Measurements from ENCODE around the gene ACSF2. TPM values are rescaled to one million over a fixed set of nuclear protein-coding genes. Genes with fewer than 3 reads are reported as not detected.
A peak's percentile ranks its signal among the peaks of the same experiment; 100 is the strongest.

Gene ACSF2
- total RNA-seq, 1 donor from 2014 or later, result 34.5 TPM

DNA sequence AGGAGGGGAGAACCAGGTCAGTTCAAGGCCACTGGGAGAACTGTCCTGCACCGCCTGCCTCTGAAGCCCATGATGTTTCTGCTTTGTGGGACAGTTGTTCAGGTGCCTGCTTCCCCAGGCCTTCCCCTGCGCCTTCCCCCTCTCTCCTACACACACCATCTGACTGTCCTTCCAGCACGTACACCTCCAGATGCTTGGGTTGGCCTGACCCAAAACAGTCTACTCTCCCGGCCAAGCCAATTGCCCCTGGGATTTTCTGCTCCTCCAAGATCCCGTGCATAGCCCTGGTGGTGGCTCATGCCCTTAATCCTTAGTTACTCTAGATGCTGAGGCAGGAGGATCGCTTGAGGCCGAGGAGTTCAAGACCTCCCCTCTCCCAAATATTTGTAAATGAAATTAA is 52.0 kb downstream of the ACSF2 start:
- peak overlapping the region; percentile 94 for H3K27ac Mint-ChIP-seq (ENCODE audit: unreplicated experiment)
- DNase-seq (ENCODE audit: low read depth, low spot score), result no peak
- no peaks in the 10 kb centered on the region for H3K9me3 Mint-ChIP-seq
- peaks cover 23% of the 10 kb centered on the region for H3K4me1 Mint-ChIP-seq
- H3K4me3 Mint-ChIP-seq, result peak overlapping the region; percentile 83
- H3K36me3 Mint-ChIP-seq (ENCODE audit: low read depth), result no peaks in the 10 kb centered on the region
- TF ChIP-seq, protein P1, sequence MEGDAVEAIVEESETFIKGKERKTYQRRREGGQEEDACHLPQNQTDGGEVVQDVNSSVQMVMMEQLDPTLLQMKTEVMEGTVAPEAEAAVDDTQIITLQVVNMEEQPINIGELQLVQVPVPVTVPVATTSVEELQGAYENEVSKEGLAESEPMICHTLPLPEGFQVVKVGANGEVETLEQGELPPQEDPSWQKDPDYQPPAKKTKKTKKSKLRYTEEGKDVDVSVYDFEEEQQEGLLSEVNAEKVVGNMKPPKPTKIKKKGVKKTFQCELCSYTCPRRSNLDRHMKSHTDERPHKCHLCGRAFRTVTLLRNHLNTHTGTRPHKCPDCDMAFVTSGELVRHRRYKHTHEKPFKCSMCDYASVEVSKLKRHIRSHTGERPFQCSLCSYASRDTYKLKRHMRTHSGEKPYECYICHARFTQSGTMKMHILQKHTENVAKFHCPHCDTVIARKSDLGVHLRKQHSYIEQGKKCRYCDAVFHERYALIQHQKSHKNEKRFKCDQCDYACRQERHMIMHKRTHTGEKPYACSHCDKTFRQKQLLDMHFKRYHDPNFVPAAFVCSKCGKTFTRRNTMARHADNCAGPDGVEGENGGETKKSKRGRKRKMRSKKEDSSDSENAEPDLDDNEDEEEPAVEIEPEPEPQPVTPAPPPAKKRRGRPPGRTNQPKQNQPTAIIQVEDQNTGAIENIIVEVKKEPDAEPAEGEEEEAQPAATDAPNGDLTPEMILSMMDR (conservative IDR thresholded peaks at IDR 0.05), result no peak
- H3K27me3 Mint-ChIP-seq (ENCODE audit: low read depth), result peaks cover 5% of the 10 kb centered on the region

GRCh38 chr17:50478391-50479381 is 52.7 kb downstream of the ACSF2 start, which contains the start of gene RSAD1:
Gene RSAD1 (plus strand): TSS chr17:50478860. CDS start chr17:50478885, 25 bp downstream.
- Mint-ChIP-seq H3K9me3 (no peaks in the 10 kb centered on the region), H3K27ac (ENCODE audit: unreplicated experiment) (peak within 1 kb of the TSS; percentile 94), H3K36me3 (ENCODE audit: low read depth) (no peaks in the 10 kb centered on the region), H3K27me3 (ENCODE audit: low read depth) (peaks cover 5% of the 10 kb centered on the region), H3K4me3 (peak within 1 kb of the TSS; percentile 93), H3K4me1 (peaks cover 23% of the 10 kb centered on the region)
- TF ChIP-seq, protein P1 (conservative IDR thresholded peaks at IDR 0.05), result peak; percentile 91
- DNase-seq (ENCODE audit: low read depth, low spot score), result peak; percentile 77

- Mint-ChIP-seq H3K36me3 (ENCODE audit: low read depth) (no peaks in the 10 kb centered on the region), H3K27ac (ENCODE audit: unreplicated experiment) (peak overlapping the region; percentile 92), H3K4me1 (peaks cover 23% of the 10 kb centered on the region), H3K27me3 (ENCODE audit: low read depth) (peaks cover 5% of the 10 kb centered on the region), H3K9me3 (no peaks in the 10 kb centered on the region), H3K4me3 (peak overlapping the region; percentile 93)
- TF ChIP-seq, protein P1 (conservative IDR thresholded peaks at IDR 0.05), result peak; percentile 73
- DNase-seq (ENCODE audit: low read depth, low spot score), result peak; percentile 75
These were observed 53.6 kb downstream of the ACSF2 start for GRCh38 chr17:50479522-50480141.

- Mint-ChIP-seq H3K27ac (ENCODE audit: unreplicated experiment) (no peak overlapping the region), H3K4me1 (peaks cover 23% of the 10 kb centered on the region), H3K27me3 (ENCODE audit: low read depth) (peaks cover 5% of the 10 kb centered on the region), H3K36me3 (ENCODE audit: low read depth) (no peaks in the 10 kb centered on the region), H3K4me3 (peak overlapping the region; percentile 93), H3K9me3 (no peaks in the 10 kb centered on the region)
- TF ChIP-seq, protein P1 (conservative IDR thresholded peaks at IDR 0.05), result no peak
- DNase-seq (ENCODE audit: low read depth, low spot score), result no peak
These were observed 54.2 kb downstream of the ACSF2 start for GRCh38 chr17:50480142-50480764.

GRCh38 chr17:50480854-50481490 is 55.0 kb downstream of the ACSF2 start:
- no peaks in the 10 kb centered on the region for H3K9me3 Mint-ChIP-seq
- peaks cover 5% of the 10 kb centered on the region for H3K27me3 Mint-ChIP-seq (ENCODE audit: low read depth)
- no peak overlapping the region for H3K4me3 Mint-ChIP-seq
- H3K4me1 Mint-ChIP-seq, result peaks cover 23% of the 10 kb centered on the region
- DNase-seq (ENCODE audit: low read depth, low spot score), result no peak
- H3K27ac Mint-ChIP-seq (ENCODE audit: unreplicated experiment), result no peak overlapping the region
- TF ChIP-seq, protein P1 (conservative IDR thresholded peaks at IDR 0.05), result no peak
- no peaks in the 10 kb centered on the region for H3K36me3 Mint-ChIP-seq (ENCODE audit: low read depth)
